ENCODE results near the gene BMP3. TPM values are rescaled to one million over a fixed set of nuclear protein-coding genes. Genes with fewer than 3 reads are reported as not detected.

The BMP3 gene
- total RNA-seq, 1 experiment from 2014 or later = not detected

GRCh38 chr4:81093720-81094401 lies 63.4 kb downstream of the BMP3 start:
- intact Hi-C loops (cut with micrococcal nuclease) = no loop called here

More at GRCh38 chr4:81093720-81094401, 63.4 kb downstream of the BMP3 start:
- BruUV-seq (replicated peaks) = no TSS peak
- ChIA-PET POLR2A (no interaction called here), CTCF (no interaction called here), RAD21 (ENCODE audit: low non-redundant PET in 1 of 2, low total read pairs in 2 of 2, uncharacterized antibody in 2 of 2, unreplicated experiment in 2 of 2) (no interaction called here)
- no peaks in the 10 kb centered on the region for H4K20me1 ChIP-seq (ENCODE audit: insufficient read depth)
- H2AFZ ChIP-seq (ENCODE audit: low read depth, low read length, poor library complexity, severe bottlenecking) = no peak overlapping the region
- H3K36me3 ChIP-seq (ENCODE audit: control insufficient read depth in 1 of 2, insufficient read depth in 2 of 2, low read length in 2 of 2) = no peaks in the 10 kb centered on the region
- H3K79me2 ChIP-seq (ENCODE audit: insufficient read depth, low read length) = no peaks in the 10 kb centered on the region
- no peaks in the 10 kb centered on the region for H3K27me3 ChIP-seq (ENCODE audit: insufficient read depth, low read length)
- no peak overlapping the region for H3K4me3 ChIP-seq (replicated peaks in 1 of 2; ENCODE audit: low read depth in 1 of 2, low read length in 2 of 2)
- ATAC-seq (no peak), DNase-seq (ENCODE audit: low read depth, low spot score) (no peak)
- H3K4me2 ChIP-seq (ENCODE audit: low read length) = no peak overlapping the region
- no peak overlapping the region for H3K9ac ChIP-seq (ENCODE audit: low read length)
- no peaks in the 10 kb centered on the region for H3K9me3 ChIP-seq (ENCODE audit: control insufficient read depth in 1 of 2, insufficient read depth in 1 of 2, low read depth in 1 of 2, low read length in 2 of 2)
- H3K9me2 ChIP-seq (ENCODE audit: insufficient read depth) = no peaks in the 10 kb centered on the region
- TF ChIP-seq ATF3 (IDR thresholded peaks at IDR 0.05) (no peak), ZNF274 (IDR thresholded peaks at IDR 0.05; ENCODE audit: low read depth, low read length) (no peak), ZFX (IDR thresholded peaks at IDR 0.05) (no peak), YY1 (IDR thresholded peaks at IDR 0.05; ENCODE audit: extremely low read depth, insufficient replicate concordance, low read depth, low read length) (no peak), EZH2 (IDR thresholded peaks at IDR 0.05) (no peak), REST (IDR thresholded peaks at IDR 0.05; ENCODE audit: low read depth) (no peak), SIN3A (IDR thresholded peaks at IDR 0.05; ENCODE audit: low read depth) (no peak), CTCF (IDR thresholded peaks at IDR 0.05 in 2 of 3, conservative IDR thresholded peaks at IDR 0.05 in 1 of 3; ENCODE audit: borderline replicate concordance in 1 of 3, insufficient read depth in 1 of 3, low read depth in 2 of 3, low read length in 2 of 3) (no peak)
- no peaks in the 10 kb centered on the region for H3K4me1 ChIP-seq (ENCODE audit: control insufficient read depth in 1 of 2, insufficient read depth in 2 of 2, low read length in 2 of 2)
- H3K27ac ChIP-seq (ENCODE audit: low read depth, low read length) = no peak overlapping the region
